Smooth muscle cell (in vitro differentiated cells): ENCODE data around the gene MRPS25. TPM values are rescaled to one million over a fixed set of nuclear protein-coding genes. Genes with fewer than 3 reads are reported as not detected.

Source experiments
- DNase-seq: peaks from one replicate; lab custom pipeline; 2025; ENCODE audit not compliant: unreplicated experiment; lab: John Stamatoyannopoulos, UW
- H2AFZ ChIP-seq: fragments of 200-600 bp; sonication (generic); 2 replicates; pipeline ENCODE4 v1.6.0; 2016; ENCODE audit warnings: antibody characterized with exemption, low read depth, mild to moderate bottlenecking
- H3F3A ChIP-seq: fragments of 200-600 bp; sonication (generic); 2 replicates; pipeline ENCODE4 v1.6.0; 2017; ENCODE audit warnings: antibody characterized with exemption, low read depth
- H3K27ac ChIP-seq: fragments of 200-600 bp; sonication (generic); 2 replicates; pipeline ENCODE4 v1.5.1; 2016; ENCODE audit warnings: low read depth, mild to moderate bottlenecking
- H3K27me3 ChIP-seq: fragments of 200-600 bp; sonication (generic); 2 replicates; pipeline ENCODE4 v1.6.1; 2016; ENCODE audit warnings: low read depth, mild to moderate bottlenecking
- H3K36me3 ChIP-seq: fragments of 200-600 bp; sonication (generic); 2 replicates; pipeline ENCODE4 v1.5.1; 2016; ENCODE audit warnings: low read depth
- H3K4me1 ChIP-seq: fragments of 200-600 bp; sonication (generic); 2 replicates; pipeline ENCODE4 v1.5.1; 2016; ENCODE audit warnings: low read depth
- H3K4me2 ChIP-seq: fragments of 200-600 bp; sonication (generic); 2 replicates; pipeline ENCODE4 v1.6.0; 2016; ENCODE audit warnings: mild to moderate bottlenecking
- H3K4me3 ChIP-seq: fragments of 200-600 bp; sonication (generic); 2 replicates; pipeline ENCODE4 v1.5.1; 2016; ENCODE audit warnings: mild to moderate bottlenecking
- H3K79me2 ChIP-seq: fragments of 200-600 bp; sonication (generic); 2 replicates; pipeline ENCODE4 v1.6.0; 2016; ENCODE audit warnings: low read depth, mild to moderate bottlenecking
- H3K9ac ChIP-seq: fragments of 200-600 bp; sonication (generic); 2 replicates; pipeline ENCODE4 v1.6.0; 2016; ENCODE audit warnings: low read depth
- H3K9me3 ChIP-seq: fragments of 200-600 bp; sonication (generic); replicated peaks from 2 replicates; pipeline ENCODE4 v1.5.1; 2016; ENCODE audit warnings: low read depth
- H4K20me1 ChIP-seq: fragments of 200-600 bp; sonication (generic); 2 replicates; pipeline ENCODE4 v1.6.0; 2016; ENCODE audit warnings: low read depth
- WGBS: methylation state at CpG from one replicate; pipeline ENCODE4 v1.1.7; 2016; ENCODE audit warnings: low lambda C conversion rate; 5-methylcytosine and 5-hydroxymethylcytosine counted together
- polyA plus RNA-seq: library from polyadenylated mRNA; unstranded; fragments of >200 nt; fragmentation: Nextera tagmentation; extraction: Ambion mirVana; gene quantifications from 2 replicates; pipeline ENCODE4 v1.2.1, GENCODE V29; 2016
- total RNA-seq: library from RNA; depleted of rRNA; stranded (reverse); fragments of >200 nt; gene quantifications from 2 replicates; pipeline ENCODE4 v1.2.3, GENCODE V29; 2014
- TF ChIP-seq, protein P1 (sequence below): fragments of 200-600 bp; sonication (generic); IDR thresholded peaks from 2 replicates; pipeline ENCODE4 v1.5.1; 2017; ENCODE audit warnings: borderline replicate concordance, mild to moderate bottlenecking, antibody characterized with exemption; ENCODE audit not compliant: insufficient read depth, poor library complexity, severe bottlenecking

The MRPS25 gene
- total and polyA plus RNA-seq, 2 experiments from 2014 or later = 18.9 to 22.1 TPM

GRCh38 chr3:15042936-15043335 is 22.2 kb downstream of the MRPS25 start:
- TF ChIP-seq, protein P1, sequence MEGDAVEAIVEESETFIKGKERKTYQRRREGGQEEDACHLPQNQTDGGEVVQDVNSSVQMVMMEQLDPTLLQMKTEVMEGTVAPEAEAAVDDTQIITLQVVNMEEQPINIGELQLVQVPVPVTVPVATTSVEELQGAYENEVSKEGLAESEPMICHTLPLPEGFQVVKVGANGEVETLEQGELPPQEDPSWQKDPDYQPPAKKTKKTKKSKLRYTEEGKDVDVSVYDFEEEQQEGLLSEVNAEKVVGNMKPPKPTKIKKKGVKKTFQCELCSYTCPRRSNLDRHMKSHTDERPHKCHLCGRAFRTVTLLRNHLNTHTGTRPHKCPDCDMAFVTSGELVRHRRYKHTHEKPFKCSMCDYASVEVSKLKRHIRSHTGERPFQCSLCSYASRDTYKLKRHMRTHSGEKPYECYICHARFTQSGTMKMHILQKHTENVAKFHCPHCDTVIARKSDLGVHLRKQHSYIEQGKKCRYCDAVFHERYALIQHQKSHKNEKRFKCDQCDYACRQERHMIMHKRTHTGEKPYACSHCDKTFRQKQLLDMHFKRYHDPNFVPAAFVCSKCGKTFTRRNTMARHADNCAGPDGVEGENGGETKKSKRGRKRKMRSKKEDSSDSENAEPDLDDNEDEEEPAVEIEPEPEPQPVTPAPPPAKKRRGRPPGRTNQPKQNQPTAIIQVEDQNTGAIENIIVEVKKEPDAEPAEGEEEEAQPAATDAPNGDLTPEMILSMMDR = no peak
- peak overlapping the region; percentile 53 for H3K4me2 ChIP-seq
- peaks cover 10% of the 10 kb centered on the region for H3K4me1 ChIP-seq
- H3K27ac ChIP-seq = peak overlapping the region; percentile 71
- no peak overlapping the region for H3K9ac ChIP-seq
- no peaks in the 10 kb centered on the region for H3K79me2 ChIP-seq
- DNase-seq = no peak
- 40% methylated on average over 3 of the region's 3 CpGs for WGBS
- peaks cover 4% of the 10 kb centered on the region for H3K36me3 ChIP-seq
- H2AFZ ChIP-seq = no peak overlapping the region
- H4K20me1 ChIP-seq = peaks cover 4% of the 10 kb centered on the region
- no peaks in the 10 kb centered on the region for H3K9me3 ChIP-seq
- H3K4me3 ChIP-seq = no peak overlapping the region
- H3F3A ChIP-seq = peaks cover 17% of the 10 kb centered on the region
- H3K27me3 ChIP-seq = no peaks in the 10 kb centered on the region

- Histone ChIP-seq H3K79me2 (no peaks in the 10 kb centered on the region), H2AFZ (no peak overlapping the region), H3K9me3 (no peaks in the 10 kb centered on the region), H3F3A (peaks cover 20% of the 10 kb centered on the region), H3K9ac (peak overlapping the region; percentile 24), H3K4me1 (peaks cover 10% of the 10 kb centered on the region), H4K20me1 (peaks cover 4% of the 10 kb centered on the region), H3K27ac (peak overlapping the region; percentile 71), H3K36me3 (peaks cover 4% of the 10 kb centered on the region), H3K4me2 (peak overlapping the region; percentile 53), H3K4me3 (no peak overlapping the region), H3K27me3 (no peaks in the 10 kb centered on the region)
- DNase-seq = no peak
- TF ChIP-seq, protein P1 = no peak
- WGBS = 95% methylated on average over 3 of the region's 3 CpGs
These were observed 23.2 kb downstream of the MRPS25 start for GRCh38 chr3:15041950-15042349.

GRCh38 chr3:15040844-15041243 is 24.3 kb downstream of the MRPS25 start:
- H3K79me2 ChIP-seq = no peaks in the 10 kb centered on the region

DNA sequence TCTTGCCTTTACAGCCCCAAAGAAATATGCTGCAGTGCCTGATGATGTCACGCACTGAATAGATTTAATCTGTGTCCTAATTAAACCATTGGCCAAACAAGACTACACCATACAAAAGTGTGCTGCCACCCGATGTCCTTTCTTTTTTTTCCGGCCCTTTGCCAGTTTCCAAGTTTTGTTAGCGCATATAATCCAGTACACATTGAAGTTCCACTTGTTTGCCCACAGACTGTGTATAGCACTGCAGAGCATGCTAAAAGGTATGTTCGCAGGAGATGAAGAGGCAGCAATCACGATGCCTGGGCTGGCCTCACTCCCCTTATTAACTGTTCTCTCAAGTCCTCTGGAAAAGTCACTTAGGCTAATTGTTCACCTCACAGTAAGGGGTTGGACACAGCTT is 26.8 kb downstream of the MRPS25 start:
- no peak overlapping the region for H3K4me3 ChIP-seq
- WGBS = 95% methylated on average over 6 of the region's 6 CpGs
- H3K36me3 ChIP-seq = peaks cover 13% of the 10 kb centered on the region
- no peaks in the 10 kb centered on the region for H3K27me3 ChIP-seq
- H4K20me1 ChIP-seq = no peaks in the 10 kb centered on the region
- H3K27ac ChIP-seq = no peak overlapping the region
- no peaks in the 10 kb centered on the region for H3K9me3 ChIP-seq
- no peaks in the 10 kb centered on the region for H3K79me2 ChIP-seq
- TF ChIP-seq, protein P1 = no peak
- peaks cover 17% of the 10 kb centered on the region for H3F3A ChIP-seq
- H3K4me1 ChIP-seq = peaks cover 9% of the 10 kb centered on the region
- H3K4me2 ChIP-seq = no peak overlapping the region
- H2AFZ ChIP-seq = no peak overlapping the region
- DNase-seq = no peak
- no peak overlapping the region for H3K9ac ChIP-seq

More at GRCh38 chr3:15040844-15041243, 24.3 kb downstream of the MRPS25 start:
- Histone ChIP-seq H4K20me1 (no peaks in the 10 kb centered on the region), H3K4me3 (no peak overlapping the region), H3K4me2 (no peak overlapping the region), H3K9me3 (no peaks in the 10 kb centered on the region), H3K9ac (no peak overlapping the region), H3K27me3 (no peaks in the 10 kb centered on the region), H2AFZ (no peak overlapping the region), H3F3A (peaks cover 20% of the 10 kb centered on the region), H3K36me3 (peaks cover 6% of the 10 kb centered on the region), H3K27ac (peak overlapping the region; percentile 5), H3K4me1 (peaks cover 10% of the 10 kb centered on the region)
- DNase-seq = no peak
- TF ChIP-seq, protein P1 = no peak
- WGBS = 55% methylated on average over 3 of the region's 3 CpGs
